Measurements from ENCODE around the gene CAMTA1.
"Not testable (repeated sequence)": the region's sequence is repeated elsewhere in the genome, so short reads cannot be mapped to it uniquely, and the experiment has no call there.

The CAMTA1 gene

DNA sequence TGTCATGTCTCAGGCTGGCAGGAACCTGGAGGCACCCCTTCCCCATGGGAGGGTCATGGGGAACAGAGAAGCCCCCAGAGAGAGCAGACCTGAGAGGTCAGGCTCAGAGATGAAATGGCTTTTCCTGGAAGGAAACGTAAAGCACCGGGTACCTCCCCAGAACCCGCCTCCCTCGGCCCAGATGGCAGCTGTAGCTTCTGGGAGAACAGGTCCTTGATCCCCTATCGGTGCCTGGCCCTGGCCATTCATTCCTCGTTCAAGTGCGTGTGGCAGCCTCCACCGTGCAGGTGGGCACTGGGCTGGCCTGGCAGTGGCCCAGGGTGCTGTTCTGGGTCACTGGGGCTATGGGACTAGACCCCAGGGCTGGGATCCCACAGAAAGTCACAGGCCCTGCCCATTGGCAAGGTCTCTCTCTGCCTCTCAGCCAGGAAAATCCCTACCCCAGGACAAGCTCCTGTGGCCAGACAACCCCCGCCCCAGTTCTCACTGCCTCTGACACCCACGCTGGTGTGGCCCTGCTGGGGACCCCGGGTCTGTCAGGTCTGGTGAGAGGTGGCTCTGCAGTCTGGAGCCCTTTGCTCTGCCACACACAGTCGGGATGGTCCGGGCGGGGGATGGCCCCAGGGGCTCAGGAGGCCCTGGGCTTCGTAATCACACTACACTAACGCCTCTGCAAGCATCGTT lies 802.7 kb downstream of the CAMTA1 start:
- no peak for DNase-seq

- DNase-seq = no peak
These were observed 803.2 kb downstream of the CAMTA1 start for GRCh38 chr1:7588457-7588827.

GRCh38 chr1:7589080-7589735 lies 804.0 kb downstream of the CAMTA1 start:
- DNase-seq = no peak

DNA sequence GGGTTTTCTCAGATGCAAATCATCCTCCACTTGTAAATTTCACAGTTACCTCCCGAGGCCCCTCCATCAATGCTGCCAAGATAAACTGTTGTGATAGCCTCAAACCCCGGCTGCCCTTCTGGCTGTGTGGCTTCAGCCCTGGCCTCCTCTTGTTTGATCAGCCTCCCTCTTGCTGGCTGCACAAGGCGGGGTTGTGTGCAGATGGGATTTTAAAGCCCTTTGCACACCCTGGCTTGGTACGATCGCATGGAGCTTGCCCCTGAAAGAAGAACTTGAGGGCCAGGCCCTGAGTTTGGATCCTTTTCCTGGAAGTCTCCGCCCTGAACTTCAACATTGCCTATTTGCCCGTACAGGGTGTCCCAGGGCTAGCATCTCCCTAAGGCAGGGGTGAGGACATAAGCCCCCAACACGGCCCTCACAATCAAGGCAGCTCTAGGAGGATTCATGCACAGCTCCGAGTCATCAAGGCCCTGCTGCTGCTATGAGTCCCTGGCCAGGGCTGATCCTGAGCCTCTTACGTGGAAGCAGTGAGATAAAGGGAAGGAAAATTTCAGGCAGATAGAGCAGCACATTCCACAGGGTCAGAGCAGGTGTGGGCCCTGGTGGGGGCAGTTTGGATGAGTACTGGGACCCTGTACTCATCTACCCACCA lies 804.6 kb downstream of the CAMTA1 start:
- no peak for DNase-seq

- DNase-seq = no peak
These were observed 805.2 kb downstream of the CAMTA1 start for GRCh38 chr1:7590426-7590790.

GRCh38 chr1:7591565-7591964 lies 806.3 kb downstream of the CAMTA1 start:
- DNase-seq = no peak

GRCh38 chr1:7592120-7592798 lies 807.0 kb downstream of the CAMTA1 start:
- no peak for DNase-seq

- DNase-seq = no peak
These were observed 808.9 kb downstream of the CAMTA1 start for GRCh38 chr1:7594002-7594713.

DNA sequence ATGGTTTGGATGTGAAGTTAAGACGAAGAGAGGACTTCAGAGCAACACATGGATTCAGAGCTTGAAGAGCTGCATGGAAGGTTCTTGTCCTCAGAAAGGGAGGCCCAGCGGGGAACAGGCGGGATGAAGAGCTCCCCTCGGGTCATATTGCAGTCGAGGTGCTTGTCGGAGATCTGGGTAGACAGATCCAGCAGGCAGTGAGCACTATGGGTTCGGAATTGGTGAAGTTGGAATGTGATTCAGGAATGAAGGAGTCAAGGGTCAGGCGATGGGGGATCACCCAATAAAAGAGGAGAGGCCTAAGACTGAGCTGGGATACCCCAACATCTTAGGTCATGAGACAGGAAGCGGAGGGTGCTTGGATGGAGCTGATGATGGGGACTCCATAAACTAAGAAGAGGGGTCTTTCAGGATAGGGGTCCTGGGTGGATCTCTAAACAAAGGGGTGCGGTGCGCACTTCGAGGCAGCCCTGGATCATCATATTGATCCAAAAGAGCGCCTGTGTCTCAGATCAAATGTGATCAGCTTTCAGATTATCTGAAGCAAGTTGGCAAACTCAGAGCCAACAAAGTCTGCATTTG lies 809.6 kb downstream of the CAMTA1 start:
- no peak for DNase-seq

DNA sequence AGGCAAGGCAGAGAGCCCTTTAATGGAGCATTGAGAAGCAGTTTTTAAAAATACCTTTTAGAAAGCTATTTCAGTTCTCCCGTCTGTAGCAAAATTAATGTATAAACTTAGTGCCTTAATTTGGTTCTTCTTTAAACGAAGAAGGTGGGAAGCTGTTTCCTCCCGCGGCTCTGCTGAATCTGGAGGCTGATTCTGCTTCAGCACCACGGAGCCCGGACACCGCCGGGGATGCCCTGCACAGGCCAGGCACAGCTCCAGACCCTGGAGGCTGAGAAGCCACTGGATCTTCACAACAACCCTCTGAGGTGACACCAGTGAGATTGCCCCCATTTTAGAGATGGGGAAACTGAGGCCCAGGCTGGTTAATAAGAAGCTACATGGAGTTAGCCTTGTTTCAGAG lies 810.1 kb downstream of the CAMTA1 start:
- DNase-seq = no peak

GRCh38 chr1:7596126-7596965 lies 811.1 kb downstream of the CAMTA1 start:
- no peak for DNase-seq

- DNase-seq = not testable (repeated sequence)
These were observed 812.8 kb downstream of the CAMTA1 start for GRCh38 chr1:7598058-7598457.

DNA sequence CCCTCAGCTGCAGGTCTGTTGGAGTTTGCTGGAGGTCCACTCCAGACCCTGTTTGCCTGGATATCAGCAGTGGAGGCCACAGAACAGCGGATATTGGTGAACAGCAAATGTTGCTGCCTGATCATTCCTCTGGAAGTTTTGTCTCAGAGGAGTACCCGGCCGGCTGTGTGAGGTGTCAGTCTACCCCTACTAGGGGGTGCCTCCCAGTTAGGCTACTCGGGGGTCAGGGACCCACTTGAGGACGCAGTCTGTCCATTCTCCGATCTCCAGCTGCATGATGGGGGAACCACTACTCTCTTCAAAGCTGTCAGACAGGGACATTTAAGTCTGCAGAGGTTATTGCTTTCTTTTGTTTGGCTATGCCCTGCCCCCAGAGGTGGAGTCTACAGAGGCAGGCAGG lies 819.7 kb downstream of the CAMTA1 start:
- DNase-seq = not testable (repeated sequence)

DNA sequence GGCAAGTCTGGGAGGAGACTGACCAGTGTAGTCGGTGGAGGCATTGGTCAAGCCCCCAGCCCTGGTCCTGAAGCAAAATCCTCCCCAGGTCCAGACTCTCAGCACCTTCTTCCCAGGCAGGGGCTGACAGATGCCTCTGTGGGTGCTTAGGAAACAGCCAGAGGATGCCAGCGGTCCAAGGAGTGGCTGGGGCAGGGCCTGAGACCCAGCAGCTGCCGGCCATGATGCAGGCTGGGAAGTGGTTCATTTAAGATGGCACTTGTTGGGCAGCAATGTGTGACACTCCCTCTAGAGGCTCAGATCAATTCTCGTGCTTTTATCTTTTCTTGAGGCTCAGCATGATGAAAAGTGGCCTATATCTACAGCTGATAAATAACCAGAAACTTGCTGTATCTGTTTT lies 820.8 kb downstream of the CAMTA1 start:
- DNase-seq = no peak

GRCh38 chr1:7607097-7607496 lies 821.8 kb downstream of the CAMTA1 start:
- no peak for DNase-seq

DNA sequence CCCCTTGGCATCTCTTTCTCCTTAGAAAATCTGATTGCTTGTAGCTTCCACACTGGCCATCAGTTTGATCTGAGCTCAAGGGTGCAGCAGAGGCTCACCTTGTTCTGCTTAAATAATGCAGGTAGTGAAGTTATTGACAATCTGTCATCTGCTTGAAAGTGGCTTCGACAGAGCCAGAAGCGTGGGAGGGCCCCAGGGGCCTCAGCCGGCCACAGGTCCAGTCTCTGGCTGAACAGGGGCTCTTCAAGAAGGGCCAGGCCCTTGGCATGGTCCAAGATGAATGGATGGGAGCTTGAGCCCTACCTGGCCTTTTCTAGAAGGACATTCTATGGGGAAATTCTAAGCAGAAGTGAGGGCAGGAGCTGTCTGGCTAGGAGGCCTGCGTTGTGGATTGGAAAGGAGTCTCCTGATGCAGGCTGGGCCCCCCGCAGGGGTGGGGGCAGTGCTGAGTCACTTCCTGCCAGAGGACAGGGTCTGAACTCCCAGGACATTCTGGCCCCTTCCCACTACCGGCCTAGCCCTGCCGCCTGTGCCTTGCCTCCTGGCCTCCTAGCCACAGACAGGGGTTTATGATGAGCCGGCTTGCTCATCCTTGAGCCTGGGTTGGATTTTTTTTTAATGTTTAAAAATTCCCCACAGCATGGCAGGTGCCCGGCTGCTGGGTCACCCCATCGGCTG lies 823.5 kb downstream of the CAMTA1 start:
- no peak for DNase-seq

- DNase-seq = no peak
These were observed 824.2 kb downstream of the CAMTA1 start for GRCh38 chr1:7609311-7609994.

GRCh38 chr1:7610106-7610731 lies 825.0 kb downstream of the CAMTA1 start:
- DNase-seq = no peak

GRCh38 chr1:7610936-7611335 lies 825.7 kb downstream of the CAMTA1 start:
- no peak for DNase-seq

- DNase-seq = no peak
These were observed 826.3 kb downstream of the CAMTA1 start for GRCh38 chr1:7611421-7612010.
